ENCODE measurements around the gene SDK2.

The SDK2 gene

DNA sequence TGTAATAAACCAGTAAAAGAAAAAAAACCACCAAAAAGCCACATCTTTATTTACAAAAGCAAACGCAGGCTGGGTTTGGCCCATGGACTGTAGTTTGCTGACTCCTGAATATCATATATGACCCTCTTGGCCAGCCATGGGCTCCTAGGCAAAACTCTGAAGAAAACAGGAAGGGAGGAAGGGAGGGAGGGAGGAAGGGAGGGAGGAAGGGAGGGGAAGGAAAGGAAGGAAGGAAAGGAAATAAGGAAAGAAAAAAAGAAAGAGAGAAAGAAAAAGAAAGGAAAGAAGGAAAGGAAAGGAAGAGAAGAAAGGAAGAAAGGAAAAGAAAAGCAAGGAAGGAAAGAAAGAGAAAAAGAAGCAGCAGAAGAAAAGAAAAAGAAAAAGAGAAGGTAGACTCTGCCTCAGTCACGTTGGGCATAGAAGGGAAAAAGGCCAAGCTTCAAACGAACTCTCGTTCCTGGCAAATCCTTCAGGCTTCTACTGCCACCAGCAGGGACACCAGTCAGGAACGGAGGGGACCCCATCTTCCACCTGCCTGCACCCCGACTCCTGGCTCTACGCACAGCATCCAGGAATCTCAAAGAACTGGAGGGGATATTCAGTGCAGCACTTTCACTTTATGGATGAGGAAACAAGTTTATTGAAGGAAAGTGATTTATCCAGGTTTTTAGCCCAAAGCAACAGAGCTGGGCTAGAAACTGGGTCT lies 354.5 kb downstream of the SDK2 start:
- DNase-seq: no peak

DNA sequence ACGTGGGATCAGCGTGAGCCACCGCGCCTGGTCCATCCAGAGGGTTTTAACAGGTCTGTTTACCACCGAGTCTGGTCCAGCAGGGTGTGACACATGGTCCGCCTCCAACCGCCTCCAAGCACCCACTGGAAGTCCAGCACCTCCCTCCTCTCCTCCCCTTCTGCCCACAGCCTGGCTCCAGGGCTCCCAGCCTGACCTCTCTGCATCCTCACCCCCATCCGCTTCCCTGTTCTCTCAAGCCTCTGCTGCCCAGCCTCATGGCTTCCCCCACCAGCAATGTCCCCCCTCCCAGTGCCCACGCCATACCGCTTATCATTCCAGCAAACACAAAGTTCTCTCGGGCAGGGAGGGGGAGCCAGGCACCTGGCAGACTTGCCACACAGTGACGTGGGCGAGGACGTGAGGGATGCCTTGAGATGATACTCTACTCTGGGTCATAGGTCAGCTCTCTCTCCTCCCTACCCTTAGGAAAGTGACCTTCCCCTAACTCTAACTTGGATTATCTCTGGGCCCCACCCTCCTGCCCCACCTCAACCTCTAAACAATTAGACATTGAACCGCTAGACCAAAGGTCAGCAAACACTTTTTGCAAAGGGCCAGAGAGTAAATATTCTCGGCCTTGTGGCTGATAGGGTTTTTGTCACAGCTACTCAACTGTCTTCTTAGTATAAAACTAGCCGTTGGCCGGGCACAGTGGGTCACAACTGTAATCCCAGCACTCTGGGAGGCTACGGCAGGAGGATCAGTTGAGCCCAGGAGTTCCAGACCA lies 355.5 kb downstream of the SDK2 start:
- DNase-seq: no peak

DNA sequence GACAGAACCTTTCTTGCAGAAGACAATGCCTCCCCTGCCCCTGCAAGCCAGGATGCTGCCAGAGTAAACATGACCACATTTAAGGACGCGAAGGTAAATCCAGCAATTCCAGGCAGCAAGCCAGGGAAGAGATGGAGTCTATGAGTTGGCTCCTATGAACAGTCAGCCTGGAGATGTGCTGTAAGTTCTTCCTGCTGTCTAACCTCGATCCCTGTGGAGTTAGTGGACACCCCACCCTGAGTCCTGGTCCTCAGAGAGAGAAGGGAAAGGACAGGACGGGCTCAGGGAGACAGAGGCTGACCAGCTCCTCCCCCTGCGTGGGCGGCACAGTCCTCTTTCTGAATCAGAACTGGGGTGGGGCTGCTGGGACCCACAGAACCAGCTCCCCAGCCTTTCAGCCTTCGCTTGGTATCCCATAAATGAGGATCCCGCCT lies 357.4 kb downstream of the SDK2 start:
- DNase-seq: no peak

DNA sequence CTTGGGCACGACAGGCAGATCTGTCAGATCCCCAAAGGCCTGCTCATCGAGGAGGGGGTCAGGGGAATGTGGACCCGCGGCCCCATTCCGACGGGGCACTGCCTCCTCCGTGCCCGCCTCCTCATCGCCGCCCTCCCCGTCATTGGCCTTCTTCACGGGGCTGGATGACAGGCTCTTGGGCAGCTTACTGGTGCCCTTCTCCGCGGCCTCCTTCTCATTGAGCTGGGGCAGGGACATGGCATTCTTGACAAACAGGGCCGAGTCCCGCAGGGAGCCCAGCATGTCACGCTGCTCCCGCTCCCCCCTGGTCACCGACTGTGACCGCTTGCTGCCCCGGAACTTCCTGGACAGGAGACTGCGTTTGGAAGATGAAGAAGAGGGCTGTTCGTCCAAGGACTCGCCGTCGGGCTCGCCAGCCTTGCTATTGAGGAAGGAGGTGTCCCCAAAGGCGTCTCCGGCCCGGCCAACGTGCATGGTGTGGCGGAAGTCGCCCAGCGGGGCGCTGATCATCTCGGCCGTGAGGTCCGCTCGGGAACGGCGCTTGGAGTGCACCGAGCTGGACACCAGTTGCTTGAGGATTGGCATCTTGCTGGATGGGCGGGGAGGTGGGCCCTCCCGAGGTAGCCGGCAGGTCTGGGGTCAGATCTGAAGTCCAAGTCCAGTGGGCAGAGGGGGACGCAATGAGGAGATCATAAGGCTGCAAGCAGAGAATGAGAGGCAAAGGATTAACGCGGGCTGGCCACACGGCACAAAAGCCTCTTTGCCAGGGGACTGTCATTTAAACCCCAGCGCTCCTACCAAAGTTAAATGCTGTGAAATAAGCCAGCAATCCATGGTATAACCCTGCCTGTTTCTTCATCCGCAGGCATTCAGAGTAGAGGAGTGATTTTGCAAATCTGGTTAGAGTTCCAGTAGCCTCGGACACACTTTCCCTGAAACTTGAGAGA lies 358.1 kb downstream of the SDK2 start:
- DNase-seq: no peak

DNA sequence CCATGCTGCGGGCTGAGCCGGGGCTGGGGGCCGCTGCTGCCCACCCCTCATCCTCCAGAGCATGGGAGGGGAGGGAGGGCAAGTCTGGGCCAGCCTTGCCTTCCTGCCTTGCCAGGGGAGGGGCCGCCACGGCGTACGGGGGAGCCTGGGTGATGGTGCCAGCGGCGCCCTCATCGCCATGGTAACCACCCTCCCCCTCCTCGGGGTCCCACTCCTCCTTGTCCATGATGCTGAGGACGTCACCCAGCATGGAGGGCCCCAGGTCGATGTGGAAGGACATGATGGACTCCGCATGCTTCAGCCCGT lies 358.7 kb downstream of the SDK2 start:
- no peak for DNase-seq

DNA sequence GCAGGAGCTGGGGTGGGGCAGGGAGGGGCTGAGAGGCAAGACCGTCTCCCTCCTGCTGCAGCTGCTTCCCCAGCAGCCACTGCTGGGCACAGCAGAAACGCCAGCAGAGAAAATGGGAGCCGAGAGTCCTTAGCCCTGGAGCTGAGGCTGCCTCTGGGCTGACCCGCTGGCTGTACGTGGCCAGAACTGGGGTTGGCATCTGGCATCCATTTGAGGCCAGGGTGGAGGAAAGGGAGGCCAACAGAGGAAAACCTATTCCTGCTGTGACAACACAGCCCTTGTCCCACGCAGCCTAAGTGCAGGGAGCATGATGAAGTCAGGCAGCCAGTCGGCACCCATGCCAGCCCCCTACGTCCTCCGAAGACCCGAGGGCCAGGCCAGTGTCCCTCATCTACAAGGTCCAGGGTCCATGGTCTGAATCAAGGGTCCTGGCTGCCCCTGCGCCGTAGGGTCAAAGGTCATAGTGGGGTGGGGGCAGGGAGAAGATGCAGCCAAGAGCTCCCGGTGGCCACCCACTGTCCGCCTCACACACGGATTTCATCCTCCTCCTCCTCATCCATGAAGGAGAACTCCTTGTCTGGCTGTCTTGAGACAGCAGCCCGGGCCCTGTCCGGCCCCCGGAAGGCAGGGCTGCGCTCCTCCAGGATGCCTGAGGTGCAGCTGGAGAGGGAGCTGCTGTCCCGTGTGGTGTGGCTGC lies 359.2 kb downstream of the SDK2 start:
- DNase-seq: no peak

Data from suppressor macrophage treated with lipopolysaccharide for 4 hours (primary cell).